ENCODE results near the gene ADGRG6.

GRCh38 chr6:142318714-142319113 is 16.9 kb downstream of the ADGRG6 start:
- TF ChIP-seq EP300 (IDR thresholded peaks at IDR 0.05) (no peak), POLR2A (IDR thresholded peaks at IDR 0.05) (no peak), POLR2AphosphoS5 (IDR thresholded peaks at IDR 0.05) (no peak)
- TF ChIP-seq, protein P1, sequence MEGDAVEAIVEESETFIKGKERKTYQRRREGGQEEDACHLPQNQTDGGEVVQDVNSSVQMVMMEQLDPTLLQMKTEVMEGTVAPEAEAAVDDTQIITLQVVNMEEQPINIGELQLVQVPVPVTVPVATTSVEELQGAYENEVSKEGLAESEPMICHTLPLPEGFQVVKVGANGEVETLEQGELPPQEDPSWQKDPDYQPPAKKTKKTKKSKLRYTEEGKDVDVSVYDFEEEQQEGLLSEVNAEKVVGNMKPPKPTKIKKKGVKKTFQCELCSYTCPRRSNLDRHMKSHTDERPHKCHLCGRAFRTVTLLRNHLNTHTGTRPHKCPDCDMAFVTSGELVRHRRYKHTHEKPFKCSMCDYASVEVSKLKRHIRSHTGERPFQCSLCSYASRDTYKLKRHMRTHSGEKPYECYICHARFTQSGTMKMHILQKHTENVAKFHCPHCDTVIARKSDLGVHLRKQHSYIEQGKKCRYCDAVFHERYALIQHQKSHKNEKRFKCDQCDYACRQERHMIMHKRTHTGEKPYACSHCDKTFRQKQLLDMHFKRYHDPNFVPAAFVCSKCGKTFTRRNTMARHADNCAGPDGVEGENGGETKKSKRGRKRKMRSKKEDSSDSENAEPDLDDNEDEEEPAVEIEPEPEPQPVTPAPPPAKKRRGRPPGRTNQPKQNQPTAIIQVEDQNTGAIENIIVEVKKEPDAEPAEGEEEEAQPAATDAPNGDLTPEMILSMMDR (IDR thresholded peaks at IDR 0.05) = no peak

All from suprapubic skin (tissue), 4 donors.